Uterus (tissue), 2 donors: ENCODE results near the gene VSIG10L2.

ENCODE experiments used
- CTCF ChIP-seq, 4 experiments: fragments of 200-600 bp in 2 of 4; fragments of 450-650 bp in 2 of 4; sonication (generic) in 2 of 4; IDR thresholded peaks; one replicate each; pipeline ENCODE4 v1.5.1; 2016 to 2019; ENCODE audit warnings: antibody characterized with exemption in 4 of 4, mild to moderate bottlenecking in 2 of 4, moderate library complexity in 1 of 4
- POLR2A ChIP-seq, 2 donors: fragments of 450-650 bp; IDR thresholded peaks; one replicate each; pipeline ENCODE4 v1.6.1; 2016; ENCODE audit warnings: antibody characterized with exemption in 2 of 2, mild to moderate bottlenecking in 1 of 2, moderate library complexity in 1 of 2

GRCh38 chr11:125978181-125978716 lies 32.4 kb downstream of the VSIG10L2 start:
- no peak for TF ChIP-seq CTCF (IDR thresholded peaks at IDR 0.05)
- TF ChIP-seq POLR2A (IDR thresholded peaks at IDR 0.05), result no peak
